Activated CD8-positive, alpha-beta T cell treated with anti-CD3 and anti-CD28 coated beads for 36 hours (primary cell): ENCODE measurements around the gene GFOD1. TPM values are rescaled to one million over a fixed set of nuclear protein-coding genes. Genes with fewer than 3 reads are reported as not detected.

Experiments
- ATAC-seq: fragments of 200-7000 bp; cut with Tn5 transposase; one replicate; pipeline ENCODE4 v1.10.0; 2021; ENCODE audit warnings: mild to moderate bottlenecking, moderate library complexity
- CTCF ChIA-PET: fragments of 350-600 bp; sonication (Branson Sonifier 250); formaldehyde crosslinking; loops from one replicate; lab custom pipeline; 2021; ENCODE audit warnings: antibody characterized with exemption; lab: Charles Lee
- POLR2A ChIA-PET: fragments of 350-600 bp; sonication (Branson Sonifier 250); formaldehyde crosslinking; loops from one replicate; lab custom pipeline; 2021; ENCODE audit warnings: antibody characterized with exemption; lab: Charles Lee
- DNase-seq: peaks from one replicate; pipeline ENCODE4 v3.0.0-alpha.2; 2020
- H3K27ac Mint-ChIP-seq: one replicate; pipeline ENCODE4 v1.8.0; 2021; ENCODE audit warnings: mild to moderate bottlenecking, mixed read lengths
- H3K27me3 Mint-ChIP-seq: one replicate; pipeline ENCODE4 v1.8.0; 2021; ENCODE audit warnings: mixed read lengths
- H3K36me3 Mint-ChIP-seq: one replicate; pipeline ENCODE4 v1.8.0; 2021; ENCODE audit warnings: low read depth, mixed read lengths
- H3K4me1 Mint-ChIP-seq: one replicate; pipeline ENCODE4 v1.8.0; 2021; ENCODE audit warnings: low read depth, mixed read lengths
- H3K4me3 Mint-ChIP-seq: one replicate; pipeline ENCODE4 v1.8.0; 2021; ENCODE audit warnings: mild to moderate bottlenecking, moderate library complexity, mixed read lengths
- H3K9me3 Mint-ChIP-seq: one replicate; pipeline ENCODE4 v1.8.0; 2021; ENCODE audit warnings: mixed read lengths
- CTCF ChIP-seq: fragments of 200-600 bp; IDR thresholded peaks from one replicate; pipeline ENCODE4 v1.8.0; 2022; ENCODE audit warnings: antibody characterized with exemption, mild to moderate bottlenecking
- intact Hi-C: fragments of 100-400 bp; cut with micrococcal nuclease; formaldehyde crosslinking; loops from one replicate; pipeline ENCODE4 v1.10.0; 2022
- total RNA-seq, 2 experiments: library from RNA; stranded (reverse); gene quantifications; one replicate each; pipeline ENCODE4 v1.2.3, GENCODE V29; 2021

Gene GFOD1
- total RNA-seq, 2 experiments from 2014 or later, result 12.3 to 12.9 TPM

GRCh38 chr6:13468839-13469238 lies 18.6 kb downstream of the GFOD1 start:
- no peaks in the 10 kb centered on the region for H3K27me3 Mint-ChIP-seq
- H3K27ac Mint-ChIP-seq, result no peak overlapping the region
- ChIA-PET CTCF (no interaction called here), POLR2A (interaction anchor here (1.1 kb wide), 1 partner anchor 16 kb away, joined by 3 read pairs; no protein-coding TSS in a partner anchor)
- no peak for DNase-seq
- ATAC-seq, result no peak
- peaks cover 32% of the 10 kb centered on the region for H3K36me3 Mint-ChIP-seq
- no peak overlapping the region for H3K4me3 Mint-ChIP-seq
- no peak for TF ChIP-seq CTCF
- peaks cover 4% of the 10 kb centered on the region for H3K9me3 Mint-ChIP-seq
- intact Hi-C loops, result loop anchor here (5.0 kb wide), 1 partner anchor 42 kb away; no protein-coding TSS in a partner anchor
- H3K4me1 Mint-ChIP-seq, result peaks cover 48% of the 10 kb centered on the region

- ATAC-seq (no peak), DNase-seq (no peak)
- POLR2A ChIA-PET, result interaction anchor here (0.5 to 1.3 kb wide), 5 partner anchors 10 to 180 kb away, joined by 3 to 4 read pairs (median 3); no protein-coding TSS in a partner anchor
- peaks cover 59% of the 10 kb centered on the region for H3K4me1 Mint-ChIP-seq
- TF ChIP-seq CTCF, result no peak
- no peak overlapping the region for H3K4me3 Mint-ChIP-seq
- CTCF ChIA-PET, result no interaction called here
- H3K36me3 Mint-ChIP-seq, result peaks cover 31% of the 10 kb centered on the region
- peaks cover 4% of the 10 kb centered on the region for H3K9me3 Mint-ChIP-seq
- no peaks in the 10 kb centered on the region for H3K27me3 Mint-ChIP-seq
- intact Hi-C loops, result loop anchor here (5.0 kb wide), 1 partner anchor 40 kb away; no protein-coding TSS in a partner anchor
- H3K27ac Mint-ChIP-seq, result no peak overlapping the region
Measured at GRCh38 chr6:13467216-13467600, 20.2 kb downstream of the GFOD1 start.

DNA sequence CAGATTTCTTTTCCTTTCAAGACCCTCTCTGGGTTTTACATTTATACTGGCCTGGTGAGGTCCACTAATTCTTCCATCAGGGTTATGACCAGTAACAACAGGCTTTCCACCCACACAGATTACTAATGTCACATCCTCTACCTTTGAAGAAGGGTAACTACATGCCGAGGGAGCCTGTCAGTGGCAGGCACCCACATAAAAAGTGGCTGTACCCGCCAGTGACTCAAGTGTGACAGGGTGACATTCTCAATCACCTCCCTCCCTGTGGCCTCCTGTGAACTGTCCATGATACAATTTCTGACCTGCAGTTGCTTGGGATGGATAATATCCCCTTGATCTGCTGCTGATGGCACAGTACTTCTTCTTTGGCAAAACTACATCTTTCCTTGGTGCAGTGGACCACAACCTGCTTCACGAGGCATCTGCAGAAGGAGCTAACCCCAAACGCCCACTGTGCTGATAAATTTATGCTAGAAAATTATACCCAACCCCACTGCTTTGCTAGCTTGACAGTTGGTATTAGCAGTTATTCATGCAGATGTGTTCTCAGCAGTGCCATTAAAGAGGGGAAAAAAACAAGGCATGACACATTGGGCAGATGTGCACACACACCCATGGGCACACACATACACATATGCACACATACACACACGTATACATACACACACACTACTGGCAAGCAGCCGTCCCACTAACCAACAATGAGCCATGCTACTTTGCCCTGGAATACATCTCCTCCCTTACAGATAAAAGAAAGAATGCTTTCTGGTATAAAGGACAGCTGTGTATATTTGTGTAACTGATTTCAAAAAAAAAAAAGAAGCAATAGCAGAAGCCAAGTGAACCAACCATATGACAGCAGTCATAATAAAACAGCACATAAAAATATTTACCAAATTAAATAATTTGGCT lies 20.8 kb downstream of the GFOD1 start:
- no peaks in the 10 kb centered on the region for H3K27me3 Mint-ChIP-seq
- H3K36me3 Mint-ChIP-seq, result peaks cover 33% of the 10 kb centered on the region
- TF ChIP-seq CTCF, result no peak
- no peak overlapping the region for H3K4me3 Mint-ChIP-seq
- H3K9me3 Mint-ChIP-seq, result peaks cover 4% of the 10 kb centered on the region
- CTCF ChIA-PET, result interaction anchor here (1.7 kb wide), 1 partner anchor 137 kb away, joined by 7 read pairs; the partner anchor contains the start of gene TBC1D7
- H3K4me1 Mint-ChIP-seq, result peaks cover 61% of the 10 kb centered on the region
- peak overlapping the region; percentile 80 for H3K27ac Mint-ChIP-seq
- intact Hi-C loops, result loop anchor here (5.0 kb wide), 1 partner anchor 39 kb away; no protein-coding TSS in a partner anchor
- peak; percentile 91 for ATAC-seq
- peak; percentile 80 for DNase-seq
- POLR2A ChIA-PET, result interaction anchor here (0.5 to 1.3 kb wide), 4 partner anchors 9 to 179 kb away, joined by 3 to 4 read pairs (median 3); no protein-coding TSS in a partner anchor

DNA sequence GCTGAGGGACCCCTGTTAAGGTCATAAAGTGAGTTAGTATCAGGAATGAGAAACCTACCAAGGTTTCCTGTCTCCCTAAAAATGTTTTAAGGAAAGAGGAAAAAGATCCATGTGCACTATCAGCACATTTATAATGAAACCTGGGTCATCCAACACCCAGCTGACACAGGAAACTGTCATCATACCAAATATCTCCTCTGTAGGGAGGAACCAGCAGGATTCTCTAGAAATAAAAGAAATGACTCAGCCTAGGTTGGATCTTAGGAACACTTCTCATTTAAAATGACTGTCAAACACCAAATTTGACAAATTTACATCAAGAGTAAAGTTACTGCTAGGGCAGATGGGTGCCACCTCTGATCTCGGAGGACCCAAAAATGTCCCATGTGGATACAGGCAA lies 21.7 kb downstream of the GFOD1 start:
- Mint-ChIP-seq H3K36me3 (peaks cover 34% of the 10 kb centered on the region), H3K9me3 (peaks cover 4% of the 10 kb centered on the region), H3K4me3 (no peak overlapping the region), H3K27me3 (no peaks in the 10 kb centered on the region), H3K4me1 (peaks cover 66% of the 10 kb centered on the region), H3K27ac (peak overlapping the region; percentile 80)
- DNase-seq, result no peak
- ChIA-PET CTCF (interaction anchor here (1.0 to 2.0 kb wide), 4 partner anchors 9 to 137 kb away, joined by 3 to 7 read pairs (median 5); partner anchors contain the start of gene TBC1D7), POLR2A (interaction anchor here (0.7 to 1.2 kb wide), 3 partner anchors 19 to 39 kb away, joined by 3 to 4 read pairs (median 3); no protein-coding TSS in a partner anchor)
- intact Hi-C loops, result loop anchor here (5.0 kb wide), 1 partner anchor 38 kb away; no protein-coding TSS in a partner anchor
- ATAC-seq, result peak; percentile 19
- TF ChIP-seq CTCF, result no peak
